Calu3 (cell line): Measurements from ENCODE around the gene TREM1. TPM values are rescaled to one million over a fixed set of nuclear protein-coding genes. Genes with fewer than 3 reads are reported as not detected.

Source experiments
- BruUV-seq: library from RNA; stranded (reverse); fragments of 400-500 nt; replicated peaks from 2 replicates; lab custom pipeline; 2021; lab: Mats Ljungman, UMichigan
- CTCF ChIA-PET: fragments of 300-600 bp; sonication (Branson Sonifier 250); formaldehyde crosslinking; loops from one replicate; lab custom pipeline; 2022; ENCODE audit warnings: antibody characterized with exemption; lab: Charles Lee
- DNase-seq: peaks from one replicate; pipeline ENCODE4 v3.0.0; 2022
- H3K27ac Mint-ChIP-seq: one replicate; pipeline ENCODE4 v1.8.0; 2022; ENCODE audit warnings: mixed read lengths; ENCODE audit not compliant: unreplicated experiment
- H3K27me3 Mint-ChIP-seq: one replicate; pipeline ENCODE4 v1.8.0; 2022; ENCODE audit warnings: mixed read lengths; ENCODE audit not compliant: unreplicated experiment
- H3K36me3 Mint-ChIP-seq: one replicate; pipeline ENCODE4 v1.8.0; 2022; ENCODE audit warnings: mild to moderate bottlenecking, moderate library complexity, mixed read lengths; ENCODE audit not compliant: insufficient read depth, unreplicated experiment
- H3K4me1 Mint-ChIP-seq: one replicate; pipeline ENCODE4 v1.8.0; 2022; ENCODE audit warnings: mild to moderate bottlenecking, low read depth, mixed read lengths; ENCODE audit not compliant: unreplicated experiment
- H3K4me3 Mint-ChIP-seq: one replicate; pipeline ENCODE4 v1.8.0; 2022; ENCODE audit warnings: mild to moderate bottlenecking, low read depth, moderate library complexity, mixed read lengths; ENCODE audit not compliant: unreplicated experiment
- H3K9me3 Mint-ChIP-seq: one replicate; pipeline ENCODE4 v1.8.0; 2022; ENCODE audit warnings: low read depth, mixed read lengths; ENCODE audit not compliant: unreplicated experiment
- CTCF ChIP-seq: fragments of 200-600 bp; IDR thresholded peaks from one replicate; pipeline ENCODE4 v1.8.0; 2022; ENCODE audit warnings: antibody characterized with exemption; ENCODE audit not compliant: unreplicated experiment
- intact Hi-C: fragments of 100-400 bp; cut with micrococcal nuclease; formaldehyde crosslinking; loops from one replicate; pipeline ENCODE4 v1.10.0; 2022; ENCODE audit not compliant: unreplicated experiment
- total RNA-seq: library from RNA; stranded (reverse); gene quantifications from 2 replicates; pipeline ENCODE4 v1.2.3, GENCODE V29; 2022

The TREM1 gene
- total RNA-seq, 1 experiment from 2014 or later: 1.4 TPM

- BruUV-seq: no TSS peak
- Mint-ChIP-seq H3K36me3 (peaks cover 6% of the 10 kb centered on the region), H3K9me3 (no peaks in the 10 kb centered on the region), H3K27ac (peak overlapping the region; percentile 48), H3K4me3 (peak overlapping the region; percentile 45), H3K27me3 (peaks cover 24% of the 10 kb centered on the region), H3K4me1 (peaks cover 40% of the 10 kb centered on the region)
- DNase-seq: no peak
- intact Hi-C loops: loop anchor here (2.0 kb wide), 1 partner anchor 135 kb away; no protein-coding TSS in a partner anchor
- no peak for TF ChIP-seq CTCF
- CTCF ChIA-PET: interaction anchor here (0.7 to 1.8 kb wide), 3 partner anchors 11 to 127 kb away, joined by 4 to 9 read pairs (median 6); no protein-coding TSS in a partner anchor
Observed at GRCh38 chr6:41318261-41318653, 31.8 kb upstream of the TREM1 start.

- Mint-ChIP-seq H3K27me3 (peaks cover 42% of the 10 kb centered on the region), H3K27ac (no peak overlapping the region), H3K4me3 (no peak overlapping the region), H3K4me1 (peaks cover 32% of the 10 kb centered on the region), H3K9me3 (no peaks in the 10 kb centered on the region), H3K36me3 (peaks cover 6% of the 10 kb centered on the region)
- intact Hi-C loops: no loop called here
- no peak for DNase-seq
- CTCF ChIA-PET: no interaction called here
- BruUV-seq: no TSS peak
- no peak for TF ChIP-seq CTCF
Observed at GRCh38 chr6:41315943-41316620, 29.6 kb upstream of the TREM1 start.

GRCh38 chr6:41315203-41315602, 28.7 kb upstream of the TREM1 start:
- BruUV-seq: no TSS peak
- peaks cover 42% of the 10 kb centered on the region for H3K27me3 Mint-ChIP-seq
- DNase-seq: no peak
- peaks cover 24% of the 10 kb centered on the region for H3K4me1 Mint-ChIP-seq
- no peaks in the 10 kb centered on the region for H3K9me3 Mint-ChIP-seq
- CTCF ChIA-PET: no interaction called here
- no peak overlapping the region for H3K4me3 Mint-ChIP-seq
- H3K36me3 Mint-ChIP-seq: peaks cover 6% of the 10 kb centered on the region
- TF ChIP-seq CTCF: no peak
- no peak overlapping the region for H3K27ac Mint-ChIP-seq
- intact Hi-C loops: no loop called here

- BruUV-seq: no TSS peak
- CTCF ChIA-PET: interaction anchor here (0.6 to 2.5 kb wide), 6 partner anchors 12 to 376 kb away, joined by 3 to 9 read pairs (median 6); no protein-coding TSS in a partner anchor
- Mint-ChIP-seq H3K9me3 (peaks cover 6% of the 10 kb centered on the region), H3K27me3 (no peaks in the 10 kb centered on the region), H3K27ac (peak overlapping the region; percentile 68), H3K36me3 (peaks cover 7% of the 10 kb centered on the region), H3K4me1 (peaks cover 26% of the 10 kb centered on the region), H3K4me3 (peak overlapping the region; percentile 17)
- intact Hi-C loops: no loop called here
- TF ChIP-seq CTCF: peak; percentile 72
- DNase-seq: peak; percentile 81
Observed at GRCh38 chr6:41306187-41306854, 19.8 kb upstream of the TREM1 start.
